Measurements from ENCODE around the gene SLC26A9.
"Not testable (repeated sequence)": the region's sequence is repeated elsewhere in the genome, so short reads cannot be mapped to it uniquely, and the experiment has no call there.

Gene SLC26A9

DNA sequence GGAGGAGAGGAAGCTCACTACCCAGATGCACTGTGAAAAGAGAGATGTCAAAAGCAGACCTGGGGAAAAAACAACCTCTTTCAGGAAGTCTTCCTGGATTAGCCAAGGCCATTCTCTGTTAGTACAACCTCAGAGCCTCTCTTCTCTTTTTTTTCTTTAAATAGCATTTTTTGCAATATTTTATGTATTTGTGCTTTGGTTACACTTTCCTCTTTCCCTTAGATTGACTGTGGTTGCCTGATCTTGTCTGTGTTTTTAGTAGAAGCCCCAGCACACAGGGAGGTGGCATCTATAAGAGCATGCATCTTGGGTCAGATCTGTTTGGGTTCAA, 18.8 kb downstream of the SLC26A9 start:
- DNase-seq = no peak

DNA sequence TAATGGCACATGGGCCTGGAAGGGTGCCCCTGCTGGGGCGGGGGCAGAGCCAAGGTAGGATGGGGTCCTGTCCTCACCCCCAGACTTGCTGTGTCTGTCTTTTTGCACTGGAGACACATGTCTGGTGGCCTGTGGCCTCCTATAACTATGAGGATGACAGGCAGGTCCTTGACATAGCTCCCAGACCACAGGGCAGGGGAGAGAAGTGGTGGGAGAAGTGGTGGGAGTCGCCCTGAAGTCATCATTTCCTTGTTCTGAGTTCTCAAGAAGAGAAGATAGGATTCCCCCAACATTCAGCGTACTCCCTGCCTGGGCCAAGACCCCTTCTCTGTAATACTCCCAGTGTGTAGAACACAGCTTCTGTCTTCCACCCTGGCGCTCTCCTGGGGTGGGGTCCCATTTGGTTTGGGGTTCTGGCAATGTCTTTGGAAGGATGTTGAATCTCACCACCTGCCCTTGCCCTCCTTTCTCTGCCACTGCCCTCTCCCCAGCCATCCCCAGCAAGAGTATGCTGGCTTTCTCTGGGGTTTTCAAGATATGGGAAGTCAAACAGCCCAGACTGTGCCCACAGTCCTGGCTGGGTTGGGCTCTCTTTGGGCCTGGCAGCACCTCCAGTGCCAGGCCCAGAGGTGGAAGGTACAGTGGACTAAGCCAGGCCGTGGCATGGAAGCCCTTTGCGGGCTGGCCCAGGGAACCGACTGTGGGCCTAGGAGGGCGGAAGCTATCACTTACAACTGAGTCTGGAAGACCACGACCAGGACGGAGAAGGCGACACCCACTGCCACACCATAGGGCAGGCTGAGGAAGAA, 19.4 kb downstream of the SLC26A9 start:
- no peak for DNase-seq

DNA sequence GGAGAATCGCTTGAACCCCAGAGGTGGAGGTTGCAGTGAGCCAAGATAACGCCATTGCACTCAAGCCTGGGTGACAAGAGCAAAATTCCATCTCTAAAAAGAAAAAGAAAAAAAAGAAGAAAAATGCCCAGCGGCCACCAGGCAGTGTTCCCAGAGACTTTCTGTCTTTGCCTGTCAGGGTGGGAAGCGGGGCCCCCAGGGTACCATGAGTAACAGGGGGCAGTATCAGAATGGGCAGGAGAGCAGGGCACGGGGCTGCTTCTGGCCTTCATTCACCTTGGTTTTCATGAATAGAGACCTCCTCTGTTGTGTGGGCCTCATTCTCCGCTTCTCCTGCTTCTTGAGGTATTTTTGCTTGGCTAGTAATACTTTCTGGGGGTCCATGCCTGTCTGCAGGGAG, 20.4 kb downstream of the SLC26A9 start:
- no peak for DNase-seq

DNA sequence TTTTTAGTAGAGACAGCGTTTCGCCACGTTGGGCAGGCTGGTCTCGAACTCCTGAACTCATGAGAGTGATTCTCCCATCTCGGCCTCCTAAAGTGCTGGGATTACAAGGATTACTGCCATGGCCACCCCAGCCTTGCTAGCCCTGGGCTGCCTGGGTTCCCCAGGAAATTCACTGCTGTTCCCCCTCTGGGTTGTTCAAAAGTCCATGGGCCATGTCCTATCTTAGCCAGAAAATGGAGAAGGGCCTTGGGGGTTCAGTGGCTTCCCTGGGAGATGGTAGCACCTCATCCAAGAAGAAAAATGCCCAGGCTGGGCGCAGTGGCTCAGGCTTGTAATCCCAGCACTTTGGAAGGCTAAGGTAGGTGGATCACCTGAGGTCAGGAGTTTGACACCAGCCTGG, 20.9 kb downstream of the SLC26A9 start:
- no peak for DNase-seq

DNA sequence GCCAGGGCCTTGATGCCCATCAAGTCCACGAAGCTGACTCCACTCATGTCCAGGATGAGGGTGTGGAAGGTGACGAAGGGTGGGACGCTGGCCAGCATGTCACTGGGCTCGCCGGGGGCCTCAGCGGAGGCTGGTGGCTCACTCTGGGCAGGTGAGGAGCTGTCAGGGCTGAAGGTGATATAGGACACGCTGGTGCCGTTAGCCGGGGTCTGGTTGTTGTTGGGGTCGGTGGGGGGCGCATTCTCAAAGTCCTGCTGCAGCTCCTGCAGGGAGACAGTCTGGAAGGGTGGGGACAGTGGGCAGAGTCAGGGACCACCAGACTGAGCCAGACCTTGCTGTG, 21.7 kb downstream of the SLC26A9 start:
- no peak for DNase-seq

DNA sequence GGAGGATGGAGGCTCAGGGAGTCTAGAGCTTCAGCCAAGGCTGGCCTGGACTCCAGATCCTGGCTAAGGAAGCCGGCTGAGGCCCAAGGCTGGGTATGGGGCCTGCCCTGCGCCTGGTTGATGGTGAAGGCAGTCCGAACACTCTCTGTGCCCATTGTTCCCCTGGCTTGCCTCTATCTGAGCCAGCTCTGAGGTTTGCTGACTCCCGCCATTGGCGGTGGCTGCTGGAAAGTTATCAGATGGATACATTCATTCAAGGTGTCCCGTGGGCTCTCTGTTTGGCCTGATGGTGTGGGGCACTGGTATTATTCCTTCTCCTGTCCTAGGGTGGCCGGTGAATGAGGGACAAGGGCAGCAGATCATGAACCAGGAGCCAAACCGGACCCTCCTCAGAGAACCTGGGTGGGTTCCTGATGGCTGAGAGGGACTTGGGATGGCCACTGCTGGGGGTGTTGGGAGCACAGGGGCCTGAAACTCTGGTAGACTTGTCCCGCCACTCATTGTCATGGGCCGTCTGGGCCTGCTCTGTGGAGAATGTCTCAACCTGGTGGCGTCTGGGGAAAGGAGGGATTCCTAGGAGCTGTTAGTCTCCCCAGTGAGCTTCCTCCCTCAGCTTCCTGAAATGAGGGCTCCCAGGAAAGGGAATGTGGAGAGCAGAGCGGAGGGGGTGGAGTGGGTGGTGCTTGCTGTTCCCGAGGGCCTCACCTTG, 22.2 kb downstream of the SLC26A9 start:
- no peak for DNase-seq

DNA sequence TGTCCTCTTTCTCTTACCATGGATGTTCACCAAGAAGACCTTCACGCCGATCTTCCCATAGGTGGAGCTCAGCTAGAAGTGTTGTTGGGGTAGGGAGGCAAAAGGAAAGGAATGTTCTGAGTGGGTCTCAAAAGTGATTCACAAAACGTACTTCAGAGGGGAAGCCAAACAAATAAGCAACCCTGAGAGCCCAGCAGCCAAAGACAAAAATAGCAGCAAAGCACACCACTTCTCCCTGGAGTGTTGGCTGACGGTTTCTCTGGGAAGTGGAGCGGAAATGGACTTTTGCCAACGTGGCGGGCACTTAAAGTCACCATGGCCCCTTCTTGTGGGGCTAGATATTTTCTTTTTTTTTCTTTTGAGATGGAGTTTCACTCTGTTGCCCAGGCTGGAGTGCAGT, 23.1 kb downstream of the SLC26A9 start:
- DNase-seq = no peak

DNA sequence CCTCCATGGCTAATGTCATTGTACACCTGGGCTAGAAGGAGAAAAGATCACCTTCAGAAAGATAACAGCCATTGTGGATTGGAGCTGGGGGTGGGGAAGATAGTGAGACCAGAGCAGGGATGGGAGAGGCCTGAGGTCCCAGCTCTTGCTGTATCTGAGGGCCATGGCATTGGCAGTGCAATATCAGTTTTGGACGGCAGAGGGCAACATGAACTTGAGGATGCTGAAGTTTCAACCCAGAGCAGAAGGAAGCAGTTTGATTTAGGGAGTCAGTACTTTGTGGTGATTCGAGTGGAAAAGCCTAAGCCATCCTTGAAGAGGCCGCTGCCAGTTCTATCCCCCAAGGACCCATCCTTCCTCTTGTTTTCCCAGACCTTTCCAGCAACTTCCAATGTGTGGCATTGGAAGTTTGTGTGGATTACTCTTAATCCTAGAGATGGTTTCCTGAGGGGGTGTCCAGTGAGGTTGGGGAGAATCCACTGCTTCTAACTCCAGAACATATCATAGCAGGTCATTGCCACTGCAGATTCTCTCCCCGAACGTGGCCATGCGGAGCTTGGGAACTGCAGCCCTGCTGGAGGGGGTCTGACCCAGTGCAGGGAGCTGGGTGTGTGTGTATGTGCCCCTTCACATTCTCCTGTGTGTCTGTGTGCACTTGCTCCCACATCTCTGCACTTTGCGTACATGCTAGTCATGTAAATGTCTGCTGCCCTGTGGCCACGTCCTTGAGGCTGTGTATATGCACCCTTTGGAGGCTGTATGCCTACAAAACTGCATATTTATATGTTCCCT, 24.1 kb downstream of the SLC26A9 start:
- DNase-seq = peak; percentile 32

DNA sequence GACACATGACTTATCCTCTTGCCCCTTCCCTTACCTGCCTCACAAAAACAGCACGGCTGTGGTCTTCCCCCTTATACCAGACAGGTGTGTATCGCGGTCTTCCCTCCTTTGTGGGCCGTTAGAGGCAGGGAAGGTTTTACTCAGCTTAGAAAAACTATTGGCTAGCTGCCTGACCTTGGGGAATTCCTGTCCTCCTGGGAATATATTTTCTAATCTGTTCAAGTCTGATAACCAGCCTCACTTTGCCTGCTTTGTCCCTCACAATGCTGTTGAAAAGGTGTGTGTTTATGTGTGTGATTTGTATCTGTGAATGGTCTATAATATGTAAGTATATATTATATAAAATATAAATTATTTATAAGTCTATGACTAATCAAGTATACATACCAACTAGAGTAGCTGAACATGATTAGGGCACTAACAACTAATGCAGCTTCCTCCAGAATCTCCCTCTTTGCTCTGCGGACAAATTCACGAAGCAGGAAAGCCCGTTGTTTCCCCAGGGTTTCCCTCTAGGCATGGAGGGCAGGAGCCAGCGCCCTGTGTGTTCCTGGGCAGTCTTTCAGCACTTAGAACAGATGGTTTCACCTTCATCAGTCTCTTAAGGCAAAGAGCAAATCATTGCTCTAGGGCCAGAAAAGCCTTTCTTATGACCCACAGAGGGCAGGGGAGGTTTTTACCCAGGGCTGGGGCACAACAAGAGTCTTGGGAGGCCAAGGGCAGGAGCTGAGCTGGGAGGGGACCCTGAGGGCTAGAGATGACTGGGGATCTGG, 25.6 kb downstream of the SLC26A9 start:
- DNase-seq = no peak

DNA sequence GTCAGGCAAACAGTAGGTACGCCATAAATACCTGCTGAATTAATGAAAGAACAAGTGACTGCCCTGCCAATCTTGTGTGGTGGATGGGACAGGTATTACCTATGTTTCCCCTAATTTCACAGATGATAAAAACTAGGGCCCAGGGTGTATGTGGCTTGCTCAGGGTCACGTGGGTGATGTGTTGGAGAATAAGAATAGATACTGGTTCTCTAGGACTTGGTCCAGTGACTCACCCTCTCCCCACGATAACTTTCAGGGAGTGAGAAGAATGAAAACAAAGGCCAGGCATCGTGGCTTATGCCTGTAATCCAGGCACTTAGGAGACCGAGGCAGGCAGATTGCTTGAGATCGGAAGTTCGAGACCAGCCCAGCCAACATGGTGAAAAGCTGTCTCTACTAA, 26.7 kb downstream of the SLC26A9 start:
- no peak for DNase-seq

DNA sequence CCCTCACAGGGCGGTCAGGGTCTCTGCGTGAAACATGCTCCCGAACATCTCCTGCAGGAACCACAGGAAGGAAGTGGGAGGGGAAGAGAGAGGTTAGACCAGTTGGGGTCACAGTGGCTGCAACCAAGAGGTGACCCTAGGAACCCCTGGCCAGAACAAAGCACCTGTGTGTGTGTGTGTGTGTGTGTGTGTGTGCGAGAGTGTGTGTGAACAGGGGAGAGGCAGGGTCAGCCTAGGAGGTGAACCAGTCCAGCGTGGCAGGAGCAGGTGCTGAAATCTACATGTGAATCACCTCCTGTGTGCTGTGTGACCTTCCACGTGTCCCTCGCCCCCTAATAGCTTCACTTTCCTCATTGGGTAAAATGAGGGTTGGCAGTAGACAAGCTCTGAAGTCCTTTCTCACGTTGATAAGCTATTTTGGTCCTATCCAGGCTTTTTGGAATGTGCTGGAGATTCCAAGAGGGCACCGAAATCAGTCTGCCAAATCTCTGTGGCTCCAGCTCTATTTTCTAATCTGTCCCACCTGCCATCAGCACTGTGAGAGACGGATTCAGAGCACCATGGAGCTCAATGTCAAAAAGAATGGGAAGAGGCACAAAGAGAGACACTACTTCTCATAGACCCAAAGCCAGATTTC, 27.8 kb downstream of the SLC26A9 start:
- no peak for DNase-seq

DNA sequence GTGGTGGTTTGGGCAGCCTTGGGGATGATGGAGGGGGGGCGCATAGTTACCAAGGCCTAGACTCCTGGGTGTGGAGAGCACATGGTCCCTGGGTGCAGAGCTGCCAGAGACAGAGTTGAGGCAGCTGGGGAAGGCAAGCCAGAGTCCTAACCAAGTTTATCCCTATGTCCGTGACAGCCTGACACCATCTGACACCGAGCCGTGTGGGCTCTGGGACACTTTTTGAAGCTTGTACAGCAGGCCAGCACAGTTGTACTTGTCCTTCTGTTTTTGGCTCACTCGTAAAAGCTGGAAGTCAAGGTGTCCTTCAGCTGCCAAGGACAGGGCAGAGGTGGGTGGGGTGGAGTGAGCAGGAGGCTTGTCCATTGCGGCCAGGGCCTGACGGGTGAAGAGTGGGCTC, 28.5 kb downstream of the SLC26A9 start:
- DNase-seq = no peak

DNA sequence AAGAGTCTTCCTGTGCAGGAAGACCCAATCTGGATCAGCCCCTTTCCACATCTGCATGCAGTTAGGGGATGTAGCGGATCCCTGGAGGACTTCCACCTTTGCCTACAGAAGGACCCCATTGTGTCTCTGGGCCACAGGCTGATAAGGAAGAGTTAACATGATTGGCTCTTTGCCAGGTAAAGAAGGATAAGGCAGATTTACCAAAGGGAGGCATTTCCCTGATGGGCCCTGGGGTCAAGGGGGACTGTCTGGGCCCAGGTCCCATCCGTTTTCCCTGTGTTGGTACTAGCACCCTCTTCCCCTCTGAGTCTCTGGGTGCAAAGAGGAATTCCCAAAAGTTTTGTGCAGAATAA, 29.1 kb downstream of the SLC26A9 start:
- DNase-seq = no peak

DNA sequence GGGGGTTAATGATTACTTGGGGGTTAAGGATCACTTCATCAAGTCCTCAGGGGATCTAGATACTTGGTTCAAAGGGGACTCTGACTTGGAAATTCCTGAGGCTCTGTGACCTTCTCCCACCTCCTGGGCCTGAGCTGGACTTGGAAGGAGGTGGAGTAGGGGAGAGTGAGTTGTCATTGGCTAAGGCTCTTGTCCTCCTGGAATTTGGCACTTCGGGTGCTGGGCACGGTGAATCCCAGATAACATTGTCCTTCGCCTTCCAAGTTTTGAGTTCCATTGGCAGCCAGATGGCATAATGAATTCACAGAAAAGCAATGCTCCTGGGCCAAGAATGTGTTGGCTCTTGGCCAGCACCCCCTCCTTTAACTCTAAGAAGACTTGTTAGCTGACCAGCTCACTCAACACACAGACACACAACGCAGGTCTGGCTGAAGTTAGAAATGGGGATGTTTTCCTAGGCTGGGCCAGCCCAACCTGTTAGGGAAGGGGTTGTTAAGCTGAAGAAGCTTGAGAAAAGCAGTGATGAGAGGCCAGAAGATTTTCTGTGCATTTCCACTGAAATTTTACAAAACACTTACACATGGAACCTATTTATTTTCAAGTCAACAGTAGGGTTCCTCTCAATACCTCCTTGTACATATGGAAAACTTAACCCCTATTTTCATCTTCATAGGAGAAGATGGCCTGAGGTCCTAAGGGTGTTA, 29.7 kb downstream of the SLC26A9 start:
- no peak for DNase-seq

DNA sequence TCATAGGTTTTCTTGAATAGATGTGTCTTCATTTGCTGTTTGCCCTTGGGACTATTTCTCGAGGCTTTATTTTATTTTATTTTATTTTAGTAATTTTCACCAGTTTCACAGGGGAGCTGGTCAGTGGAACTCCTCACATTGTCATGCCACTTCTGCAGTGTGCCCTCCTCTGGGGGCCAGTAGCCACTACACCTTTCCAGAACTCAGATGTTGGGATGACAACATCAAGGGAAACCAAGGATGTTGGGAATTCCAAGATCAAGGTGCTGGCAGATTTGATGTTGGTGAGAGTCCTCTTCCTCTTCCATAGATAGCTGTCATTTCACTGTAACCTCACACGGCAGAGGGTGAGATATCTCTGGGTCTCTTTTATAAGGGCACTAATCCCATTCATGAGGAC, 35.5 kb downstream of the SLC26A9 start:
- no peak for DNase-seq

DNA sequence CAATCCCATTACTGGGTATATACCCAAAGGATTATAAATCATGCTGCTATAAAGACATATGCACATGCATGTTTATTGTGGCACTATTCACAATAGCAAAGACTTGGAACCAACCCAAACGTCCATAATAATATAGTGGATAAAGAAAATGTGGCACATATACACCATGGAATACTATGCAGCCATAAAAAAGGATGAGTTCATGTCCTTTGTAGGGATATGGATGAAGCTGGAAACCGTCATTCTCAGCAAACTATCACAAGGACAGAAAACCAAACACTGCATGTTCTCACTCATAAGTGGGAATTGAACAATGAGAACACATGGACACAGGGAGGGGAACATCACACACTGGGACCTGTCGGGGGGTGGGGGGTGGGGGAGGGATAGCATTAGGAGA, 38.2 kb downstream of the SLC26A9 start:
- not testable (repeated sequence) for DNase-seq

DNA sequence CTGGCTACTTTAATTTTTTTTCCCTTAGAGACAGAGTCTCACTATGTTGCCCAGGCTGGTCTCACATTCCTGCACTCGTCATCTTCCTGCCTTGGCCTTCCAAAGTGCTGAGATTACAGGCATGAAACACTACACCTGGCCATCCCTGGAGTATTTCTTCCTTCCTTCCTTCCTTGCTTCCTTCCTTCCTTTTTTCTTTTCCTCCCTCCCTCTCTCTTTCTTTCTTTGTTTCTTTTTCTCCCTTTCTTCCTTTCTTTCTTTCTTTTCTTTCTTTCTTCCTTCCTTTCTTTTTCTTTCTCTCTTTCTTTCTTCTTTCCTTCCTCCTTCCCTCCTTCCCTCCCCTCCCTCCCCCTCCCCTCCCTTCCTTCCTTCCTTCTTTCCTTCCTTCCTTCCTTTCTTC, 46.9 kb downstream of the SLC26A9 start:
- DNase-seq = no peak

DNA sequence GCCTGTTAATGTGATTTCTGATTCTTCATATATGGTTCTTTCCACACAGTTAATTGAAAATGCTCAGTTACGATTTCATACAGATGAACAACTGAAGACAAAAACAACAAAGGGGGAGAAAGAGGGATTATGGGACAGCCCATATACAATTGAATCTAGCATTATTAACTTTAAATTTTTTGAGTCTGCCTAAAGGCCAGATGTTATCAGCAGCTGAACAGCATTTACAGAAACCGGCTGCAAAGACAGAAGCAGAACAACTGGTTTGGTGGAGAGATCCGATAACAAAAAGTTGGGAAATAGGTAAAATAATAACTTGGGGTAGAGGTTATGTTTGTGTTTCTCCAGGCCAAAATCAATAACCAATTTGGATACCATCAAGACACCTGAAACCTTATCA, 49.1 kb downstream of the SLC26A9 start:
- not testable (repeated sequence) for DNase-seq

DNA sequence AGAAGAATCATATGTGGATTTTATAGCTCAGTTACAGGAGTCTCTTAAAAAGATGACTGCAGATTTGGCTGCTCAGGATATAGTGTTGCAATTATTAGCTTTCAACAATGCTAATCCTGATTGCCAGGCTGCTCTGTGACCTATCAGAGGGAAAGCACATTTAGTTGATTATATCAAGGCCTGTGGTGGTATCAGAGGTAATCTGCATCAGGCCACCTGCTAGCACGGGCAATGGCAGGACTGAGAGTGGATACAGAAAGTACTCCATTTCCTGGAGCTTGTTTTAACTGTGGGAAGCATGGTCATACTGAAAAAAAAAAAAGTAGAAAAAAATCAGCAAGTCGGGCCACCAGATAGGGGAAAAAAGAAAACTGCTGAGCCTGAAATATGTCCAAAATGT, 51.1 kb downstream of the SLC26A9 start:
- DNase-seq = not testable (repeated sequence)

DNA sequence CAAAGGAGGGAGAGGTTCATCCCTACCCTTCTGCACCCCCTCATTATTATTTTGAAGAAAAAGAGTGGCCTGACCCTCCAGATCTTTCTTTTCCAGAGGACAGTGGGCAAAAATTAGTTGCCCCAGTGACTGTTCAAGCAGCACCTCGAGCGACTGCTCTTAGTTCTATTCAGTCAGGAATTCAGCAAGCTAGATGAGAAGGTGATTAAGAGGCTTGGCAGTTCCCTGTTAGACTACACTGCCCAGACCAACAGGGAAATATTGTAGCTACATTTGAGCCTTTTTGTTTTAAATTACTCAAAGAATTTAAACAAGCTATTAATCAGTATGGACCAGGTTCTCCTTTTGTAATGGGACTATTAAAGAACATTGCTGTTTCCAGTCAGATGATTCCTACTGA, 51.8 kb downstream of the SLC26A9 start:
- DNase-seq = not testable (repeated sequence)

DNA sequence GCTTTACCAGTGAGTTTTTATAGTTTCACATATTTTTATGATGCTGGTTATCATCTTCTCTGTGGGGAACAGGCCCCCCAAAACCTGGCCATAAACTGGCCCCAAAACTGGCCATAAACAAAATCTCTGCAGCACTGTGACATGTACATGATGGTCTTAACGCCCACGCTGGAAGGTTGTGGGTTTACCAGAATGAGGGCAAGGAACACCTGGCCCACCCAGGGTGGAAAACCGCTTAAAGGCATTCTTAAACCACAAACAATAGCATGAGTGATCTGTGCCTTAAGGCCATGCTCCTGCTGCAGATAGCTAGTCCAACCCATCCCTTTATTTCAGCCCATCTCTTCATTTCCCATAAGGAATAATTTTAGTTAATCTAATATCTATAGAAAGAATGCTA, 52.6 kb downstream of the SLC26A9 start:
- not testable (repeated sequence) for DNase-seq

DNA sequence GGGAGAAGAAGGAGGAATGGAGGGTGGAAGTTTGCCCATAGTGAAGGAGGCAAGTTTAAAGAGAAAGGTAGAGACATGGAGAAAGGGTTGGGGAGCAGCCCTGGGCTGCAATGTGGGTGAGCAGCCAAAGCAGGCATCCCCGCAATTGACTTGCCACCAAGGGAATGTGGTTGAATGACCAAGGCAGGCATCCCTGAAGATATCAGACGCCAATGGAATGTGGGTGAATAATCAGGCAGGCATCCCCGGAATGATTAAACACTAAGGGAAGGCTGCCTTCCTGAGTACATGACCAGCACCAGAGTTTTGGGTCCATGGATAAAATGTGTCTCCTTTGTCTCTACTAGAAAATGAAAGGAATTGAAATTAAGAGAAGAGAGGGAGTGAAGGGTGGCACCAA, 53.5 kb downstream of the SLC26A9 start:
- DNase-seq = not testable (repeated sequence)
